Smooth muscle cell (in vitro differentiated cells): ENCODE results near the gene LONP1. TPM values are rescaled to one million over a fixed set of nuclear protein-coding genes. Genes with fewer than 3 reads are reported as not detected.
"Not testable (repeated sequence)": the region's sequence is repeated elsewhere in the genome, so short reads cannot be mapped to it uniquely, and the experiment has no call there.

ENCODE experiments used
- DNase-seq: peaks from one replicate; lab custom pipeline; 2025; ENCODE audit not compliant: unreplicated experiment; lab: John Stamatoyannopoulos, UW
- H2AFZ ChIP-seq: fragments of 200-600 bp; sonication (generic); 2 replicates; pipeline ENCODE4 v1.6.0; 2016; ENCODE audit warnings: antibody characterized with exemption, low read depth, mild to moderate bottlenecking
- H3F3A ChIP-seq: fragments of 200-600 bp; sonication (generic); 2 replicates; pipeline ENCODE4 v1.6.0; 2017; ENCODE audit warnings: antibody characterized with exemption, low read depth
- H3K27ac ChIP-seq: fragments of 200-600 bp; sonication (generic); 2 replicates; pipeline ENCODE4 v1.5.1; 2016; ENCODE audit warnings: low read depth, mild to moderate bottlenecking
- H3K27me3 ChIP-seq: fragments of 200-600 bp; sonication (generic); 2 replicates; pipeline ENCODE4 v1.6.1; 2016; ENCODE audit warnings: low read depth, mild to moderate bottlenecking
- H3K36me3 ChIP-seq: fragments of 200-600 bp; sonication (generic); 2 replicates; pipeline ENCODE4 v1.5.1; 2016; ENCODE audit warnings: low read depth
- H3K4me1 ChIP-seq: fragments of 200-600 bp; sonication (generic); 2 replicates; pipeline ENCODE4 v1.5.1; 2016; ENCODE audit warnings: low read depth
- H3K4me2 ChIP-seq: fragments of 200-600 bp; sonication (generic); 2 replicates; pipeline ENCODE4 v1.6.0; 2016; ENCODE audit warnings: mild to moderate bottlenecking
- H3K4me3 ChIP-seq: fragments of 200-600 bp; sonication (generic); 2 replicates; pipeline ENCODE4 v1.5.1; 2016; ENCODE audit warnings: mild to moderate bottlenecking
- H3K79me2 ChIP-seq: fragments of 200-600 bp; sonication (generic); 2 replicates; pipeline ENCODE4 v1.6.0; 2016; ENCODE audit warnings: low read depth, mild to moderate bottlenecking
- H3K9ac ChIP-seq: fragments of 200-600 bp; sonication (generic); 2 replicates; pipeline ENCODE4 v1.6.0; 2016; ENCODE audit warnings: low read depth
- H3K9me3 ChIP-seq: fragments of 200-600 bp; sonication (generic); replicated peaks from 2 replicates; pipeline ENCODE4 v1.5.1; 2016; ENCODE audit warnings: low read depth
- H4K20me1 ChIP-seq: fragments of 200-600 bp; sonication (generic); 2 replicates; pipeline ENCODE4 v1.6.0; 2016; ENCODE audit warnings: low read depth
- CTCF ChIP-seq: fragments of 200-600 bp; sonication (generic); IDR thresholded peaks from 2 replicates; pipeline ENCODE4 v1.5.1; 2017; ENCODE audit warnings: borderline replicate concordance, mild to moderate bottlenecking, antibody characterized with exemption; ENCODE audit not compliant: insufficient read depth, poor library complexity, severe bottlenecking
- WGBS: methylation state at CpG from one replicate; pipeline ENCODE4 v1.1.7; 2016; ENCODE audit warnings: low lambda C conversion rate; 5-methylcytosine and 5-hydroxymethylcytosine counted together
- polyA plus RNA-seq: library from polyadenylated mRNA; unstranded; fragments of >200 nt; fragmentation: Nextera tagmentation; extraction: Ambion mirVana; gene quantifications from 2 replicates; pipeline ENCODE4 v1.2.1, GENCODE V29; 2016
- total RNA-seq: library from RNA; depleted of rRNA; stranded (reverse); fragments of >200 nt; gene quantifications from 2 replicates; pipeline ENCODE4 v1.2.3, GENCODE V29; 2014

LONP1 gene
- total and polyA plus RNA-seq, 2 experiments from 2014 or later: 31.6 to 67.7 TPM

- Histone ChIP-seq H3F3A (no peaks in the 10 kb centered on the region), H3K27me3 (no peaks in the 10 kb centered on the region), H3K9ac (no peak overlapping the region), H3K9me3 (no peaks in the 10 kb centered on the region), H3K36me3 (no peaks in the 10 kb centered on the region), H3K4me1 (no peaks in the 10 kb centered on the region), H3K27ac (no peak overlapping the region), H2AFZ (no peak overlapping the region), H4K20me1 (peaks cover 32% of the 10 kb centered on the region), H3K79me2 (no peaks in the 10 kb centered on the region), H3K4me2 (no peak overlapping the region), H3K4me3 (no peak overlapping the region)
- WGBS: 97% methylated on average over 36 of the region's 40 CpGs
- no peak for DNase-seq
- no peak for TF ChIP-seq CTCF
Observed at GRCh38 chr19:5703819-5704818, 15.8 kb downstream of the LONP1 start.

- not testable (repeated sequence) for H3K27ac ChIP-seq, H3K79me2 ChIP-seq, H3K4me2 ChIP-seq, H3F3A ChIP-seq, H3K4me1 ChIP-seq, H3K9me3 ChIP-seq, H3K36me3 ChIP-seq, H3K27me3 ChIP-seq, H3K9ac ChIP-seq, H2AFZ ChIP-seq, DNase-seq, H3K4me3 ChIP-seq
- H4K20me1 ChIP-seq: peaks cover 51% of the 10 kb centered on the region
- no CpG with 5 or more reads among the region's 28 CpGs for WGBS
Observed at GRCh38 chr19:5702053-5702410, 17.9 kb downstream of the LONP1 start.

DNA sequence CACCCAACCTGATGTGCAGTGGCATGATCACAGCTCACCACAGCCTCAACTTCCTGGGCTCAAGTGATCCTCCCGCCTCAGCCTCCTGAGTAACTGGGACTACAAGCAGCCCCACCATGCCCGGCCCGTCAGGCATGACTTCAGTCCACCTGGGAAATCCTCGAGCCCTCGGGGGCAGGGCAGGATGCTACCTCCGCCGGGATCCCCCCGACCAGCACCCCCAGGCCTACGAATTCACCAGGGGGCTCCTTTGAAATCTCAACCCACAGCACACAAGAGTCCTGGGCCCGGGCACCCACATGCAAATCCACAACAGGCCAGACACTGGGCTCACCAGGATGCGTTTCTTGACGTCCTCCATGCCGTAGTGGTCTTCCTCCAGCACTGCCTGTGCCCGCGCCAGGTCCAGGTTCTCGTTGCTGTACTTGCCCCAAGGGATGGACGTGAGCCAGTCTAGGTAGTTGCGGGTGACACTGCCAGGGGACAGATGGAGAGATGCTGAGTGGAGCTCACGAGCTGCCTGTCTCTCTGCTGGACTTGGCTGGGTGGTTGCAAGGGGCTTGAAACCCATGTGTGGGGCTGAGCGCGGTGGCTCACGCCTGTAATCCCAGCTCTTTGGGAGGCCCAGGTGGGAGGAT, 19.4 kb downstream of the LONP1 start:
- Histone ChIP-seq H3F3A (no peaks in the 10 kb centered on the region), H3K27me3 (no peaks in the 10 kb centered on the region), H3K27ac (no peak overlapping the region), H2AFZ (no peak overlapping the region), H3K4me2 (no peak overlapping the region), H3K9me3 (no peaks in the 10 kb centered on the region), H3K4me1 (no peaks in the 10 kb centered on the region), H3K79me2 (peaks cover 3% of the 10 kb centered on the region), H3K4me3 (no peak overlapping the region), H4K20me1 (peaks cover 58% of the 10 kb centered on the region), H3K9ac (no peak overlapping the region), H3K36me3 (no peaks in the 10 kb centered on the region)
- no peak for DNase-seq
- no peak for TF ChIP-seq CTCF
- 97% methylated on average over 22 of the region's 22 CpGs for WGBS

GRCh38 chr19:5698635-5699422, 21.1 kb downstream of the LONP1 start:
- Histone ChIP-seq H3K79me2 (peaks cover 20% of the 10 kb centered on the region), H3K27ac (no peak overlapping the region), H3K4me1 (no peaks in the 10 kb centered on the region), H3F3A (no peaks in the 10 kb centered on the region), H4K20me1 (peaks cover 63% of the 10 kb centered on the region), H3K9me3 (no peaks in the 10 kb centered on the region), H3K4me3 (no peak overlapping the region), H3K36me3 (no peaks in the 10 kb centered on the region), H2AFZ (no peak overlapping the region), H3K4me2 (no peak overlapping the region), H3K27me3 (no peaks in the 10 kb centered on the region), H3K9ac (no peak overlapping the region)
- WGBS: 97% methylated on average over 38 of the region's 38 CpGs
- DNase-seq: no peak
- TF ChIP-seq CTCF: no peak
